Lower leg skin (tissue), 4 donors: ENCODE results near the gene ZIC1. TPM values are rescaled to one million over a fixed set of nuclear protein-coding genes. Genes with fewer than 3 reads are reported as not detected.

Experiments used
- DNase-seq, 2 donors: peaks; one replicate each; pipeline ENCODE4 v3.0.0-alpha.2; 2019; ENCODE audit warnings: low spot score in 2 of 2
- H3K4me3 ChIP-seq: fragments of 200-600 bp; sonication (generic); 2 replicates; pipeline ENCODE4 v1.5.1; 2017; ENCODE audit warnings: mild to moderate bottlenecking, low read depth; ENCODE audit not compliant: poor library complexity, severe bottlenecking
- POLR2A ChIP-seq, 2 donors: fragments of 450-650 bp; IDR thresholded peaks; one replicate each; pipeline ENCODE4 v1.6.1; 2016 to 2017; ENCODE audit warnings: antibody characterized with exemption in 2 of 2, mild to moderate bottlenecking in 1 of 2, moderate library complexity in 1 of 2
- WGBS, 2 donors: methylation state at CpG; one replicate each; pipeline ENCODE4 v1.1.5; 2018; 5-methylcytosine and 5-hydroxymethylcytosine counted together
- intact Hi-C: fragments of 100-400 bp; cut with DNase I; formaldehyde crosslinking; loops from one replicate; pipeline ENCODE4 v1.15.0; 2023; ENCODE audit warnings: low total_unique reads
- total RNA-seq, 4 donors: library from RNA; depleted of rRNA; stranded (reverse); fragments of >200 nt; gene quantifications; one replicate each; pipeline ENCODE4 v1.1.0, GENCODE V29; 2016
- TF ChIP-seq, protein P1 (sequence below), 3 donors: fragments of 450-650 bp; IDR thresholded peaks; one replicate each; pipeline ENCODE4 v1.5.1; 2016; ENCODE audit warnings: antibody characterized with exemption in 3 of 3, mild to moderate bottlenecking in 3 of 3, moderate library complexity in 2 of 3

The ZIC1 gene
- total RNA-seq, 4 donors from 2014 or later, result 0.30 to 2.9 (median 1.1) TPM

DNA sequence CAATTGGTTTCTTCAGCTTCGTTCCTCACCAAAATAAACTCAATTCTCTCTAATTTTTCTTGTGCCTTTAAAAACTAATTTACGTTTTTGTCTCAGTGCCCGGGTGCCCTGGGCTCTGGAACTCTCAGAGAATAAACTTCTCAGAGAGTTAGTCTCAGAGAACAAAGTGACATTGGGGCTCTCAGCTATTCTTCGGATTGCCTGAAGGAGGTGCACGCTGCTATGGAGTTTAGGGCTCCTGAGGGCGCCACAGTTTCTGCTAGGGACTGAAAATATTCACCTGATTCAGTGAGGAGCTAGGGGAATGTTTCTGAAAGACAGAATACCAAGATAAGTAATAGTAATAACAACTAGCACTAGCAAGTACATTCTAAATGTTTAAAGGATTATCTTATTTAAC lies 25.5 kb upstream of the ZIC1 start:
- intact Hi-C loops, result no loop called here
- TF ChIP-seq, protein P1, sequence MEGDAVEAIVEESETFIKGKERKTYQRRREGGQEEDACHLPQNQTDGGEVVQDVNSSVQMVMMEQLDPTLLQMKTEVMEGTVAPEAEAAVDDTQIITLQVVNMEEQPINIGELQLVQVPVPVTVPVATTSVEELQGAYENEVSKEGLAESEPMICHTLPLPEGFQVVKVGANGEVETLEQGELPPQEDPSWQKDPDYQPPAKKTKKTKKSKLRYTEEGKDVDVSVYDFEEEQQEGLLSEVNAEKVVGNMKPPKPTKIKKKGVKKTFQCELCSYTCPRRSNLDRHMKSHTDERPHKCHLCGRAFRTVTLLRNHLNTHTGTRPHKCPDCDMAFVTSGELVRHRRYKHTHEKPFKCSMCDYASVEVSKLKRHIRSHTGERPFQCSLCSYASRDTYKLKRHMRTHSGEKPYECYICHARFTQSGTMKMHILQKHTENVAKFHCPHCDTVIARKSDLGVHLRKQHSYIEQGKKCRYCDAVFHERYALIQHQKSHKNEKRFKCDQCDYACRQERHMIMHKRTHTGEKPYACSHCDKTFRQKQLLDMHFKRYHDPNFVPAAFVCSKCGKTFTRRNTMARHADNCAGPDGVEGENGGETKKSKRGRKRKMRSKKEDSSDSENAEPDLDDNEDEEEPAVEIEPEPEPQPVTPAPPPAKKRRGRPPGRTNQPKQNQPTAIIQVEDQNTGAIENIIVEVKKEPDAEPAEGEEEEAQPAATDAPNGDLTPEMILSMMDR (IDR thresholded peaks at IDR 0.05), result no peak
- no peak for TF ChIP-seq POLR2A (IDR thresholded peaks at IDR 0.05)
- no peak overlapping the region for H3K4me3 ChIP-seq
- no peak for DNase-seq
- 10 to 14% methylated on average over 6 of the region's 6 CpGs for WGBS, 2 donors

- intact Hi-C loops, result no loop called here
- TF ChIP-seq POLR2A (IDR thresholded peaks at IDR 0.05), result no peak
- TF ChIP-seq, protein P1 (IDR thresholded peaks at IDR 0.05), result no peak
- DNase-seq, result no peak
- H3K4me3 ChIP-seq, result no peak overlapping the region
- WGBS, 2 donors, result 29 to 37% methylated on average over 27 of the region's 27 CpGs
Observed at GRCh38 chr3:147384210-147385058, 24.7 kb upstream of the ZIC1 start.

- H3K4me3 ChIP-seq, result no peak overlapping the region
- intact Hi-C loops, result no loop called here
- WGBS, 2 donors, result 31 to 38% methylated on average over 23 of the region's 23 CpGs
- TF ChIP-seq, protein P1 (IDR thresholded peaks at IDR 0.05), result no peak
- TF ChIP-seq POLR2A (IDR thresholded peaks at IDR 0.05), result no peak
- DNase-seq, result no peak
Observed at GRCh38 chr3:147385059-147386012, 23.8 kb upstream of the ZIC1 start.

- H3K4me3 ChIP-seq, result no peak overlapping the region
- intact Hi-C loops, result no loop called here
- WGBS, 2 donors, result 24 to 31% methylated on average over 10 of the region's 10 CpGs
Observed at GRCh38 chr3:147387291-147387884, 21.8 kb upstream of the ZIC1 start.

More at GRCh38 chr3:147387291-147387884, 21.8 kb upstream of the ZIC1 start:
- peak in 1 of 2 donors; percentile 6 for DNase-seq
- no peak for TF ChIP-seq POLR2A (IDR thresholded peaks at IDR 0.05)
- TF ChIP-seq, protein P1 (IDR thresholded peaks at IDR 0.05), result no peak
